MM.1S (cell line): Measurements from ENCODE around the gene ZNF740.

Source experiments
- DNase-seq: peaks from one replicate; pipeline ENCODE4 v3.0.0-alpha.2; 2015
- H2AFZ ChIP-seq: fragments of 300-600 bp; sonication (generic); 2 replicates; pipeline ENCODE4 v1.6.0; 2016; ENCODE audit warnings: antibody characterized with exemption, low read length
- H3F3A ChIP-seq: fragments of 300-600 bp; sonication (generic); 2 replicates; pipeline ENCODE4 v1.6.1; 2016; ENCODE audit warnings: mild to moderate bottlenecking, antibody characterized with exemption, low read length, moderate library complexity, mixed read lengths; ENCODE audit not compliant: insufficient read depth
- H3K27ac ChIP-seq: fragments of 300-600 bp; sonication (generic); 2 replicates; pipeline ENCODE4 v1.5.1; 2016; ENCODE audit warnings: mild to moderate bottlenecking, low read length
- H3K27me3 ChIP-seq: fragments of 300-600 bp; sonication (generic); replicated peaks from 2 replicates; pipeline ENCODE4 v1.6.0; 2016; ENCODE audit warnings: low read length; ENCODE audit not compliant: insufficient read depth
- H3K36me3 ChIP-seq: fragments of 300-600 bp; sonication (generic); replicated peaks from 2 replicates; pipeline ENCODE4 v1.6.1; 2016; ENCODE audit warnings: mild to moderate bottlenecking, low read length, mixed read lengths; ENCODE audit not compliant: insufficient read depth
- H3K4me1 ChIP-seq: fragments of 300-600 bp; sonication (generic); 2 replicates; pipeline ENCODE4 v1.6.1; 2016; ENCODE audit warnings: low read length, mixed read lengths
- H3K4me2 ChIP-seq: fragments of 300-600 bp; sonication (generic); 2 replicates; pipeline ENCODE4 v1.6.0; 2016; ENCODE audit warnings: low read depth, low read length
- H3K4me3 ChIP-seq: fragments of 300-600 bp; sonication (generic); 2 replicates; pipeline ENCODE4 v1.5.1; 2016; ENCODE audit warnings: low read length, mixed read lengths
- H3K79me2 ChIP-seq: fragments of 300-600 bp; sonication (generic); 2 replicates; pipeline ENCODE4 v1.6.1; 2016; ENCODE audit warnings: mixed run types, low read length, mixed read lengths
- H3K9ac ChIP-seq: fragments of 300-600 bp; sonication (generic); 2 replicates; pipeline ENCODE4 v1.6.1; 2016; ENCODE audit warnings: low read length, mixed read lengths
- H3K9me2 ChIP-seq: fragments of 300-600 bp; sonication (generic); replicated peaks from 2 replicates; pipeline ENCODE4 v1.6.1; 2016; ENCODE audit warnings: mild to moderate bottlenecking, low read length, mixed read lengths; ENCODE audit not compliant: insufficient read depth
- H3K9me3 ChIP-seq: fragments of 300-600 bp; sonication (generic); replicated peaks from 2 replicates; pipeline ENCODE4 v1.6.1; 2016; ENCODE audit warnings: mild to moderate bottlenecking, low read length, mixed read lengths; ENCODE audit not compliant: insufficient read depth
- H4K20me1 ChIP-seq: fragments of 300-600 bp; sonication (generic); 2 replicates; pipeline ENCODE4 v1.6.1; 2016; ENCODE audit warnings: mild to moderate bottlenecking, low read length, moderate library complexity, mixed read lengths; ENCODE audit not compliant: insufficient read depth
- EZH2 ChIP-seq: fragments of 300-600 bp; sonication (generic); optimal IDR thresholded peaks from 2 replicates; pipeline ENCODE3; 2017; ENCODE audit warnings: low read depth, mild to moderate bottlenecking, antibody characterized with exemption, low read length, mixed read lengths
- EZH2phosphoT487 ChIP-seq: fragments of 300-600 bp; sonication (generic); IDR thresholded peaks from 2 replicates; pipeline ENCODE4 v1.6.1; 2018; ENCODE audit warnings: antibody characterized with exemption, low read length
- TF ChIP-seq, protein P1 (sequence below): fragments of 300-600 bp; sonication (generic); IDR thresholded peaks from 2 replicates; pipeline ENCODE4 v1.5.1; 2016; ENCODE audit warnings: antibody characterized with exemption, low read length, mixed read lengths

ZNF740 gene

GRCh38 chr12:53224897-53225634 lies 44.5 kb downstream of the ZNF740 start:
- Histone ChIP-seq H3K36me3 (no peaks in the 10 kb centered on the region), H3K9me3 (no peaks in the 10 kb centered on the region), H3K27me3 (no peaks in the 10 kb centered on the region), H3K9ac (no peak overlapping the region), H3K79me2 (no peaks in the 10 kb centered on the region; the same call in 1 of the 2 replicates), H3K9me2 (no peaks in the 10 kb centered on the region), H3K4me2 (no peak overlapping the region), H3K27ac (no peak overlapping the region), H2AFZ (no peak overlapping the region), H3K4me3 (no peak overlapping the region), H3F3A (peaks cover 16% of the 10 kb centered on the region), H4K20me1 (no peaks in the 10 kb centered on the region), H3K4me1 (peaks cover 5% of the 10 kb centered on the region; the same call in 1 of the 2 replicates)
- DNase-seq, result no peak
- TF ChIP-seq EZH2 (no peak), EZH2phosphoT487 (no peak)
- TF ChIP-seq, protein P1, sequence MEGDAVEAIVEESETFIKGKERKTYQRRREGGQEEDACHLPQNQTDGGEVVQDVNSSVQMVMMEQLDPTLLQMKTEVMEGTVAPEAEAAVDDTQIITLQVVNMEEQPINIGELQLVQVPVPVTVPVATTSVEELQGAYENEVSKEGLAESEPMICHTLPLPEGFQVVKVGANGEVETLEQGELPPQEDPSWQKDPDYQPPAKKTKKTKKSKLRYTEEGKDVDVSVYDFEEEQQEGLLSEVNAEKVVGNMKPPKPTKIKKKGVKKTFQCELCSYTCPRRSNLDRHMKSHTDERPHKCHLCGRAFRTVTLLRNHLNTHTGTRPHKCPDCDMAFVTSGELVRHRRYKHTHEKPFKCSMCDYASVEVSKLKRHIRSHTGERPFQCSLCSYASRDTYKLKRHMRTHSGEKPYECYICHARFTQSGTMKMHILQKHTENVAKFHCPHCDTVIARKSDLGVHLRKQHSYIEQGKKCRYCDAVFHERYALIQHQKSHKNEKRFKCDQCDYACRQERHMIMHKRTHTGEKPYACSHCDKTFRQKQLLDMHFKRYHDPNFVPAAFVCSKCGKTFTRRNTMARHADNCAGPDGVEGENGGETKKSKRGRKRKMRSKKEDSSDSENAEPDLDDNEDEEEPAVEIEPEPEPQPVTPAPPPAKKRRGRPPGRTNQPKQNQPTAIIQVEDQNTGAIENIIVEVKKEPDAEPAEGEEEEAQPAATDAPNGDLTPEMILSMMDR, result no peak

DNA sequence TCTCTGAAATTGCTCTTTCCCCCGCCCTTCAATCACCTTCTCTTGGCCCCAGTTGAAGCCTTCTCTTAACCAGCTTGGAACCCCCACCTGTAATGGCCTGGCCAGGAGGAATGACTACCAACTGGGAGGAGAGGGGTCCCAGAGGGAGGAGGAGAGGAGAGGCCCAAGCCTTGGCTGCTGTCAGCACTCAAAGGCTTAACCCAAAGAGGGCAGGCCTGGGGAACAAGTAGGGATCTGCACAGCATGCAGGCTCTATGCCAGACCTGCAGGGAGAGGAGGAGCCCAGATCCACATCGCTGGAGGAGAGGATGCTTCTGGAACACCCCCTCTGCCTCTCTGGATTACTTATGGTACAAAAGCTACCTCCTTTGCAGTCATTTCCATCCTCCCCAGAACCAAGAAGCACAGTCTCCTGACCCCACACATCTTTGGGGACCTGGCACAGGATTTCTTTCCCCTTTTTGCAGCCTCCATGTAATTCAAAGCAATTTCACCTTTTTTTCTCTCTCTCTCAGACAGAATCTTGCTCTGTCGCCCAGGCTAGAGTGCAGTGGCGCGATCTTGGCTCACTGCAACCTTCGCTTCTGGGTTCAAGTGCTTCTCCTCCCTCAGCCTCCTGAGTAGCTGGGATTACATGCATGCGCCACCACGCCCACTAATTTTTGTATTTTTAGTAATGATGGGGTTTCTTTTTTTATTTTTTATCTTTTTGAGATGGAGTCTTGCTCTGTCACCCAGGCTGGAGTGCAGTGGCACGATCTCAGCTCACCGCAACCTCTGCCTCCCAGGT lies 45.3 kb downstream of the ZNF740 start:
- Histone ChIP-seq H3K4me3 (no peak overlapping the region), H3K4me1 (peaks cover 5% of the 10 kb centered on the region; the same call in 1 of the 2 replicates), H3K9ac (no peak overlapping the region), H3F3A (peaks cover 10% of the 10 kb centered on the region), H3K9me2 (no peaks in the 10 kb centered on the region), H3K36me3 (no peaks in the 10 kb centered on the region), H3K9me3 (no peaks in the 10 kb centered on the region), H2AFZ (no peak overlapping the region), H3K79me2 (no peaks in the 10 kb centered on the region; the same call in 1 of the 2 replicates), H3K27me3 (no peaks in the 10 kb centered on the region), H4K20me1 (no peaks in the 10 kb centered on the region), H3K27ac (no peak overlapping the region), H3K4me2 (no peak overlapping the region)
- no peak for DNase-seq
- TF ChIP-seq EZH2 (no peak), EZH2phosphoT487 (no peak)
- TF ChIP-seq, protein P1, result no peak

DNA sequence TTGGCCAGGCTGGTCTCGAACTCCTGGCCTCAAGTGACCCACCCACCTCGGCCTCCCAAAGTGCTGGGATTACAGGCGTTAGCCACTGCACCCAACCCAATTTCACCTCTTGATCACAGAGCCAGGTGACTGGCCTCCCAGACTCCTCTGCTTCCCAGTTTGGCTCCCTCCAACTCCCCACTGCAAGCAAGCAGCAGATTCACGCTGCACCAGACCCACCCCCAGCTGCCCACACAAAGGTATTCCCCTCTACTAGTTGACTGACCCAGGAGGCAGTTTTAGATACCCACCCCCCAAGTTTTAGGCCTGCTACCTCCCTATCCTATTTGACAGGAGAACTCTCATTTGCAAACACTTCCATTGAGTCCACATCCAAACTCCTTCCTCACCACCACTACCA lies 46.3 kb downstream of the ZNF740 start:
- no peak for DNase-seq

More for the DNA sequence above, 46.3 kb downstream of the ZNF740 start:
- Histone ChIP-seq H3K4me1 (peaks cover 9% of the 10 kb centered on the region; the same call in 1 of the 2 replicates), H4K20me1 (no peaks in the 10 kb centered on the region), H3K79me2 (peaks cover 7% of the 10 kb centered on the region), H3K27me3 (no peaks in the 10 kb centered on the region), H3K9me2 (no peaks in the 10 kb centered on the region), H3K36me3 (no peaks in the 10 kb centered on the region), H3K9me3 (no peaks in the 10 kb centered on the region), H3F3A (peaks cover 4% of the 10 kb centered on the region; the same call in 1 of the 2 replicates), H3K4me2 (no peak overlapping the region), H3K4me3 (no peak overlapping the region), H2AFZ (no peak overlapping the region), H3K27ac (no peak overlapping the region), H3K9ac (no peak overlapping the region)
- TF ChIP-seq EZH2phosphoT487 (no peak), EZH2 (no peak)
- TF ChIP-seq, protein P1, result no peak
